COR-L47 (cell line): Measurements from ENCODE around the gene PIK3CD.
"Not testable (repeated sequence)": the region's sequence is repeated elsewhere in the genome, so short reads cannot be mapped to it uniquely, and the experiment has no call there.

Experiments
- DNase-seq: peaks from one replicate; lab custom pipeline; 2025; lab: John Stamatoyannopoulos, UW

The PIK3CD gene

DNA sequence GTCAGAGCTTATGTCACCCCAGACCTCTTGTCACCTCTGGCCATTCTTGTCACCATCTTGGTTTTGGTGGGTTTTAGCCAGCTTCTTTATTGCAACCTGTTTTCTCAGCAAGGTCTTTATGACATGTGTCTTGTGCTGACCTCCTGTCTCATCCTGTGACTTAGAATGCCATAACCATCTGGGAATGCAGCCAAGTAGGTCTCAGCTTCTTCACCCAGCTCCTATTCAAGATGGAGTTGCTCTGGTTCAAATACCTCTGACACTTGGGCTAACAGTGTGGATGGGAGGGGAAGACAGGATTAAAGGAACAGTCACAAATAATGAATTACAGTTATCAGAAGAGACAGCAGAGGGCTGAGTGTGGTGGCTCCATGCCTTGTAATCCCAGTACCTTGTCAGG is 30.5 kb upstream of the PIK3CD start:
- DNase-seq, result no peak

DNA sequence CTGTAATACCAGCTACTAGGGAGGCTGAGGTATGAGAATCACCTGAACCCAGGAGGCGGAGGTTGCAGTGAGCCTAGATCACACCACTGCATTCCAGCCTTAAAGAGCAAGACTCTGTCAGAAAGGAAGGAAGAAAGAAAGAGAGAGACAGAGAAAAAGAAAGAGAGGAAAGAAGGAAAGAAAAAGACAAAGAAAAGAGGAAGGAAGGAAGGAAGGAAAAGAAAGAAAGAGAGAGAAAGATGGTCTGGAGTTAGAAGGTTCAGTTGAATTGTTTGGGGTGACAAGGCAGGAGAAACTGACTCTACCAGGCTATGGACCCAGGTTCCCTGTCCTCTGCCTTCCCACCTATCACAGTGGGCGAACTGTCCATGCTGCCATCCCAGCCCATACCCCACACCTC is 27.4 kb upstream of the PIK3CD start:
- DNase-seq, result no peak

DNA sequence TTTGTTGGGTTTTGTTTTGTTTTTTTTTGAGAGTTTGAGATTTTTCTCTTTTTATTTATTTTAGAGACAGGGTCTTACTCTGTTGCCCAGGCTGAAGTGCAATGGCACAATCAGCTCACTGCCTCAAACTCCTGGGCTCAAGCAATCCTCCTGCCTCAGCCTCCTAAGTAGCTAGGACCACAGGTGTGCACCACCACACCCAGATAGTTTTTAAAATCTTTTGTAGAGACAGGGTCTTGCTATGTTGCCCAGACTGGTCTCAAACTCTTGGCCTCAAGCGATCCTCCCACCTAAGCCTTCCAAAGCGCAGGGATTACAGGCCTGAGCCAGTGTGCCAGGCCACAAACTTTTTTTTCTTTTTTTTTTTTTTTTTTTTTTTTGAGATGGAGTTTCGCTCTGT is 26.5 kb upstream of the PIK3CD start:
- DNase-seq, result not testable (repeated sequence)

DNA sequence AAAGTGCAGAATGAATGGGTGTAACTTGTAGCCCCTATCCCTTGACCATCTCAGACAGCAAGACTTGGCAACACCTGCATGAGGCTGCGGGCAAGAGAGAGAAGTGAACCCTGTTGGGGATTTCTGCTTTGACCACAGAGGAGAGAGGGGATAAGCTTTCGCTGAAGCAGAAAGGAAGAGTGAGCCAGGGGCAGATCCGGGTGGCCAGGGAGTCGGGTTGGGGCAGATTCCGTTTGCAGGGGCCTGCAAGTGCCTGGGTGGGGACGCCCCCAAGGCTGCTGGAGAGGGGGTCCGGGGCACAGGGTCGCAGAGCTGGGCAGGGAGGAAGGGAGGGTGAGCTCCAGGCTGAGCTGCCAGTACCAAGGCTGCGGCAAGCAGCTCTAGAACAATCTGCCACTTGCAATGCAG is 25.3 kb upstream of the PIK3CD start:
- no peak for DNase-seq

DNA sequence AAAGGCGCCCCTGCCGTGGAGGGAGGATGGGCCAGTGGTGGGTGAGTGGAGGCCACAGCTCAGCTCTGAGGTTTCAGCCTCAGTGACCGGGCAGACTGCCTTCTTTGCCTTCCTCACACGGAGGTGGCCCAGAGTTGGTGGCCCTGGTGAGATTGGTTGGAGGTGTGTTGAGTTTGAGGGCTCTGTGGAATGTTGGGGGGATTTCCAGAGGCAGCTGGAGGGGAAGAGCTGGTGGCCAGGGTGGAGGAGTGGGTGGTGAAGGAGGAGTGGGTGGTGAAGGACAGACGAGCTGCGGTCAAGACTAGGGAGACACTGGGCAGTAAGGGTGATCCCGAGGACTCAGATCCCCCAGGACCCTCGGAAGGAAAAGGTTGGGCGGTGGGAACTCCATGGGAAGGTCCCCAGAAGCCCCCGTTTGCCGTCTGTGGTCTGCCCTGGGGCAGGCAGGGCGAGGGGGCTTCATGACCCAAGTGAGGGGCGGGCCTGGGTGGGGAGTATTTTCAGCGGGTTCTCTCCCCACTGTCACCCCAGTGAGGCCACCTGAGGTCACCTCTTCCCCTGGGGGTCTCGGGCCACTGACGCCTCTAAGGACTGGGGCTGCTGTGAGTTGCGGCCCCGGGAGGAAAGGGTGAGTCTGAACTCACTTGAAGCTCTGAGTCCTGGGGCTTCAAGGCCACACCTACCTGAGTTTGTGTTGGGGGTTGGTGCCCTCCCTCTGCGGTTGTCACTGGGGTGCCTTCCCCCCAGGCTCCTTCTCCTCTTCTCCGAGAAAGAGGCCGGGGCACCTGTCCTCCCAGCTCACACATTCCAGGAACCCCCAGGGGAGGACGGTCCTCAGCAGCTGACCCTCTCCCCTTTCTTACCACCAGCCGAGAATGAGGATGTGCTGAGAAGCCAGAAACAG is 22.7 kb upstream of the PIK3CD start:
- no peak for DNase-seq

DNA sequence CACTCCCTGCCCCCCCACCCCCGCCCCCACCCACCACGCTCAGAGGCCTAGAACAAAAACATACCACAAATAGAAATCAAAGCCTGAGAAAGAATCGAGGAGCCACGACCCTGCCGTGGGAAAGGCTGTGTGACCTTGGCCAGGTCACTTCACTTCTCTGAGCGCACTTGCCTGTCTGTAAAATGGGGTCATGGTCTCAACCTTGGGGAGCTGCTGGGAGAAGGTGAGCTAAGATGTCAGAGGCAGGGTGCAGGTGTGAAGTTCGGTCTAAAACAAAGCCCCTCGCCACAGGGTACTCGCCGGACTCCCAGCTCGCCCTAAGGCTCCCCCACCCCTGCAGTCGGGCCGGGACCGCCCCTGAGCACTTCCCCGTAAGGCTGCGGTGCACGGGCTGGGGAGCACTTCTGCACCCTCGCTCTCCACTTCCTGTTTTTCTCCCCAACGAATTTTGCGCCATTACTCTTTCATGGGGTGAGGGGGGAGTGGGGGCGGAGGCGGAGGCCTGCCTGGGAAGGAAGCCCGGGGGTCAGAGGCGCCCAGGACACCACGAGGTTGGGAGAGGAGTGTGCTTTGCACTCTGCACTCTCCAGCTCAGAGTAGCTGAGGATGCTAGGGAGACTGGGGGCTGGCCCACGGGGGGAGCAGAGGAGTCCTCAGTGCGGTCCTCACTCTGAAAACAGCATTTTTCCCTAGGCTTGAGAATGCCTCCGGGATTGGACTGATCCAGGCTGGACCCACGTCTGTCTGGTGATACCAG is 21.9 kb upstream of the PIK3CD start:
- no peak for DNase-seq

DNA sequence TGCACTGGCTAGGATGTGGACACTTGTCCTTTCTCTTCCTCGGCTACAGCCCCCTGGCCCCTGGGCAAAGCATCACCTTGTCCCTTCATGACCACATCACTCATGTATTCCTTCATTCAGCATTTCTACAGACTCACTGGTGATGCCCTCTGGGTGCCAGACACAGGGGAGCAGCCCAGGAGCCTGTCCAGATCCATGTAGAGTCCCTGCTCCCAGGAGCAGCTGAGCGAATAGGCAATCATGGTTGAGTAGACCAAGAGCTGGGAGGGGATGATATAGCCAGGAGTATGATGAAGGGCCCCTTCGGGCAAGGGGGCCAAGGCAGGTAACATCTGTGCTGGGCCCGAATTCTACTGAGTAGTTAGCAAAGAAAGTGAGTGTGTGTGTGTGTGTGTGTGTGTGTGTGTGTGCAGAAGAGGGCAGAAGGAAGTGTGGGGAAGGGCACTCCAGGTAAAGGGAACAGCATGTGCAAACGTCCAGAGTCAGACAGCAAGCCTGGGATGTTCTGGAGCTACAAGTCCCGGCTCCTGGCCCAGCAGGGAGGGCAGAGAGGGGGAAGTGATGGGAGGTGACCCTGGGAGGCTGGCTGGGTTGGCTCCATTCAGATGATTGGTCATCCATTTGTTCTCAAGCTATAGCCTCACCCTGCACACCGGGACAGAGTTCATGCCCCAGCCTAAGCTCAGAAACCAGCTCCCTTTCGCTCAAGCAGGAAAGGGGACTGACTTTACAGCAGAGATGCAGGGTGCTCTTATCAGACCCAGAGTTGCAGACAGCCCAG is 21.0 kb upstream of the PIK3CD start:
- DNase-seq, result no peak

DNA sequence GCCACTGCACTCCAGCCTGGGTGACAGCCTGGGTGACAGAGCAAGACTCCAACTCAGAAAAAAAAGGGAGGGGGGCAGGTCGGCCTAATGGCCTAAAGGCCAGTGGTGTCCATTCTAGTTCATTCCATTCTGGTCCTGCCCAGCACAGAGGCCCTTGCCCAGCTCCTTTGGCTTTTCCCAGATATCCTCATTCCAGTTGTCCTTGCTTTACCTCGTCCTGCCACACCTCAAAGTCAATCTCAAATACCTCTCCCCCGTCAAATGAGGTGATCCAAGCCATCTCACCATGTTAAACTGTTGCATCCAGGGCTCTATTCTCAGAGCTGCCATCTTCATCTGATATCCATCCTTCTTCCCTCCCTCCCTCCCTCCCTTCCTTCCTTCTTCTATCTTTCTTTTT is 19.9 kb upstream of the PIK3CD start:
- DNase-seq, result no peak

DNA sequence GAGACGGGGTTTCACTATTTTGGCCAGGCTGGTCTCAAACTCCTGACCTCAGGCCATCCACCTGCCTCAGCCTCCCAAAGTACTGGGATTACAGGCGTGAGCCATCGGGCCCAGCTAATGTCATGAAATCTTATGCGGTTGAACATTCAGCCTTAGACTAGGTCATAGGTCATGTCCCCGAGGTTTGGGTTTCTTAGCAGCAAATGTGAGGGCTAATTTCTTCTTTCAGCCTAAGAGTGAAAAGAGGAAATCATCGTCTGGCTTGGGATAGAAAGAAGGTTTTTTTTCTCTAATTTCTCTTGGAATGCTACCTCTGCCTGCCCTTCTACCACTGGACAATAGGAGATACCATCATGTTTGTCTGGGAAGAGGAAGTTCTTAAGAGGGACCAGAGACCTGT is 18.0 kb upstream of the PIK3CD start:
- no peak for DNase-seq

DNA sequence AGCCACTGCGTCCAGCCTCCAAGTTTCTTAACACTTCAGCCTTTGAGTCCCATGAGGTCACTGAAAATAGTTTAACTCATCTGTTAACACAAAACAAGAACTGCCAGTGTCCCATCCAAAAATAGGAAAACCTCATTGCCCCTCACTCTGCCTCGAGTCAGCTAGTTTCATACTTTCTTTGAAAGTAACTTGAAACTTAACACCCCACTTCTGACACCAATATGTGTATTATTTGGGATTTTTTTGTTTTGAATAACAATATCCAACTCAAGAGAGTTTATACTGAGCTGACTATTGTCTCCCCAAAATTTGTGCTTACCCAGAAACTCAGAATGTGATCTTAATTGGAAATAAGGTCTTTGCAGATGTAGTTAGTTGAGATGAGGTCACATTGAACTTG is 16.9 kb upstream of the PIK3CD start:
- DNase-seq, result no peak

DNA sequence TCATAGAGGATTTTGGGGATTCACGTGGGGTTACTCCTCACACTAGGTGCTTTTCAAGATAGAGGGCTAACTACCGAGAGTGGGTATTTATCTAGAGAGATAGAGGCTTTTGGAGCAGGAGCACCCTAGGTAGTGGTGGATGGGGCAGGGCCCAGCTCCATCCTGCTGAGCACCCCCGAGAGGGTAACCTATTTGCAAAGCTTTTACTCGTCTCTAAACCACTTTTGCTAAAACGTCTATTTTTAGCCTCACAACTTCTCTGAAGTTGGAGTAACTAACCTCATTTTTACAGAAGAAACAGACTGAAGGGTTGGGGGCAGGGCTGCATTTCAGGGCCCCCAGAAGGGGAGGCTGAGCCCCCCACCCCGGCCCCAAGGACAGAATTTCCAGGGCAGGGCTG is 12.3 kb upstream of the PIK3CD start:
- DNase-seq, result no peak

DNA sequence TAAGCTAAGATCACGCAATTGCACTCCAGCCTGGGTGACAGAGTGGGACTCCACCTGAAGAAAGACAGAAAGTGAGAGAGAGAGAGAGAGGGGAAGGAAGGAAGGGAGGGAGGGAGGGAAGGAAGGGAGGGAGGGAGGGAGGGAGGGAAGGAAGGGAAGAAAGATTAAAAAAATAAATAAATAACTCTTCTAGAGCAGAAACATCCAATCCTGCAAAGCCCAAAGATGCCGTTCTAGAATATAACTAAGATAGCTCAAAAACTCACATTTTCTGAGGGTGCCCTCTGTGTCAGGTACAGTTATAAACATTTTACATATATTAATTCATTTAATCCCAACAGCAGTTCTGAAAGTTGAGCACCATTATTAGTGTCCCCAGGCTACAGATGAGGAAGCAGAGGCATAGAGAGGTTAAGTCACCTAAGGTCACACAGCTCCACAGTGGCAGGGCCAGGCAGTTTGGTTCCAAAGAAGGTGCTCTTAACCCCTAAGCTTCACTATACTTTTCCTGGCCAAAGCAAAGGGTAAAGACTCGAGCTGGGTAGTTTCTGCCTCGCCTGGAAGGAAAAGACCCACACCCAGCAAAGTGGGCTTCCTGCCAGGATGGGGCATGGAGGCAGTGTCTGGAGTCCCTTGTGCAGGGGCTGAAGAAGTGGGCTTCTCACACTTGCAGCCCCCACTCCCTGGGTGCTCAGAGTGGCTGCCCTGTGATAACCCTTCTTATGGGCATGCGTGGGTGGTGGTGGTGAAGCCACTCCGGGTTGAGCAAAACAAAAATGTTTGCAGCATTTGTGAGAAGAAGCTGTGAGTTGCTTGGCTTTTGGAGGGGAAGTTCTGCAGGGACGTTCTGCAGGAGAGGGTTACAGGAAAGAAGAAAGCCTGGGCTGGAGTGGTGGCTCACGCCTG is 7.9 kb upstream of the PIK3CD start:
- DNase-seq, result no peak

DNA sequence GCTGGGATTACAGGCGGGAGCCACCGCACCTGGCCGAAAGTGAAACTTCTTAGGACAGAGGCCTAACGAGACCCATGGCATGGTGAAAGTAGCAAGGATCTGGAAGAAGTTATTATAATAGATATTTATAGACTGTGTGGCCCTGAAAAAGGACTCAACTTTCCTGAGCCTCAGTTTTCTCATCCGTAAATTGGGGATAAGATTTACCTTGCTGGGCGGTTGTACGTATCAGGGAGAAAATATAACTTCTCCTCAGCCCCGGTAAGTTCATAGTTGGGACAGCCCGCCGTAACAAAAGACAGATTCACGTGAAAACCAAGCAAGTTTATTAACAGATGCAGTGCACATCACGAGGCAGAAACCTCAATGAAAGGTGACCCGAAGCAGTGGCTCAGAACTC is 5.5 kb upstream of the PIK3CD start:
- no peak for DNase-seq

DNA sequence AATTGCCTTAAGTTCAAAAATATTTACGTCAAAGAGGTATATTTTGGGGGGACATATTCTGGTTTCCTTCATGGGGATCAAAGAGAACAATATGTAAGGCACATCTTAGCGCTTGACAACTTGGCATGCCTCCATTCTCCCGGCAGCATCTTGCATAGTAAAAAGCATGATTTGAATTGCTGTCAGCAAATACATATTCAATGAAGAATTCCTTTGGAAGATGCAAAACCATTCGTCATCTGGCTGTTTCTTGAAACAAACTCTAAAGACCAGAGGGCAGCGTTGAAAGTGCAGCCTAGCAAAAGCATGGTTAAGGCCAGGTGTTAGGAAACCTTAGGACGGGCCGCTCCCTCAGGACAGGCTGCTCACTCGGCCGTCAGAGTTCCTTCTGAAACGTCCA is 3.4 kb upstream of the PIK3CD start:
- DNase-seq, result no peak

DNA sequence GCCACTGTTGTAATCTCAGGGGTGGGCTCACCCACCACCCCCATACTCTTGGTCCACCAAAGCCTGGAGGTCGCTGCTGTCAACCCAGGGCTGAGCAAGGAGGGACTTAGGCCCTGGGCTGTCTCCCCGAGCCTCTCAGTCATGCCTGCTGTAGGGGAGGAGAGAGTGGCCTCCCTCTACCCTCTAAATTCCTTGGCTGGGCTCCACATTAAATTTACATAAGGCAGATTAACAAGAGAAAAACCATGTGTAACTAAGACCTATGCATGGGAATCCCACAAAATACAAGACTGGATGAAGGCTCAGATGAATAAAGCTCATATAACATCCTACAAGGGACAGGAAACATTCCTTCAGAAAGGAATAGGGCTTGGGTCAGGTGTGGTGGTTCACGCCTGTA is 1.8 kb upstream of the PIK3CD start:
- no peak for DNase-seq

DNA sequence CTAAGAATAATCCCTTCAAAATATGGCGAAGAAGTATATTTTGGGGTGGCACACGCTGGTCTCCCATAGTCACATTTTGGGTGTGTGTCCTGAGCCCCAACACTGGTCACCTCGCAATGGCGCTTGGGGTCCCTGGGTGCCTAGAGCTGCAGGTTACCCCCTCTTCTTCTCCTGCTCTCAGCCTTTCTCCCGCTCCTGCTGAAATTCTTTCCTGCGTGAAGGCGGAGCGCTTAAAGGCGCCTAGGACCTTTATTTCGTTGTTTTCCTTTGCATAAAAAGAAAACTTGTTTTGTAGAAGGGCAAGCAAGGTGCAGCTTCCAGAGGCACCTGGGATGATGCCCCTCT is 339 bp upstream of the PIK3CD start:
- DNase-seq, result no peak

DNA sequence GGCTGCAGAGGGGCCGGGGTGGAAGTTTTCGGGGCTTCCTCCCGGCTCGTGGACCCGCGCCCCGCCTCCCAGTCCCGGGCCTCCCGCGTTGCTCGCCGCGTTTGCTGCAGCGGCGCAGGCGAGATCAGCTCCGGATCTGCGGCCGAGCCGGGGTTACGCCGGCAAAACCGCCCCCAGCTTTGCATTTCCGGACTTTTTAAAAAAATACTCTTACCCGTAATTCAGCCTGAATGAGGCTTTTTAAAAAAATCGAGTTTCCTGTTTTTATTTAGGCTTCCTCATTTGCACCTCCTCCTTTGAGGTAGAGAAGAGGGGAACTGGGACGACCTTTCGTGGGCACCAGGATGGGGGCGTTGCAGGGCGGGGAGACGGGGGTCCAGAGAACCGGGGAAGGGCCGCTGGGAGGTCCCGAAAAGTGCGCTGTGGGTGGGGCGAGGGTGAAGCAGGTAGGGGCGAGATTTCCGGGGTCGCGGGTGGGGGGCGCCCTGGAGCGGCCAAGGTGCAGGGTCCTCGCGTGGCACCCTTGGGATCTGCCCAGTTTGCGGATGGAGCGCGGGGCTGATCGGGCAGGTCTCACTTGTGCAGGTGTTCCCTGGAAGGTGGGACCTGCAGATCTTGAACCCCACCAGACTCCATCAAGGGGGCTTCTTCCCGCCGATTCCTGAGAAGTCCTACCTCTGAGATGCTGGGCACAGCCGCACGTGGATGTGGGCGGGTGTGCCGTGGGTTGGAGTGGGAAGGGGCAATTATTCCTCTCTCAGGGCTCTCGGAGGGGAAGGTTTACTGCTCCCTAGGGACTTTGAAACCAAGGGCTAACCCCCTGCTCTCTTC is 1.1 kb downstream of the PIK3CD start:
- DNase-seq, result no peak

DNA sequence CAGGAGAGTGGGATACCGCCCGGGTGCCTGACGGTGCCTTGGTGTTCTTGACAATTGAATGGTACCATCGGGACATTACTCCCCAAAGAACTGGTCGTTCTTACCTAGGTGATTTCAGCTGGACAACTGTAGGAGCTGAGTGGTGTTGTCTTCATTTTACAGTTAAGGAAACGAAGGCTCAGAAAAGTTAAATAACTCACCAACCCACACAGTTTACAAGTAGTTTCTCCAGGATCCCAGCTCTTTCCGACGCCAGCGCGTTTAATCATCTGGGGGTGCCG is 1.6 kb downstream of the PIK3CD start:
- DNase-seq, result no peak

DNA sequence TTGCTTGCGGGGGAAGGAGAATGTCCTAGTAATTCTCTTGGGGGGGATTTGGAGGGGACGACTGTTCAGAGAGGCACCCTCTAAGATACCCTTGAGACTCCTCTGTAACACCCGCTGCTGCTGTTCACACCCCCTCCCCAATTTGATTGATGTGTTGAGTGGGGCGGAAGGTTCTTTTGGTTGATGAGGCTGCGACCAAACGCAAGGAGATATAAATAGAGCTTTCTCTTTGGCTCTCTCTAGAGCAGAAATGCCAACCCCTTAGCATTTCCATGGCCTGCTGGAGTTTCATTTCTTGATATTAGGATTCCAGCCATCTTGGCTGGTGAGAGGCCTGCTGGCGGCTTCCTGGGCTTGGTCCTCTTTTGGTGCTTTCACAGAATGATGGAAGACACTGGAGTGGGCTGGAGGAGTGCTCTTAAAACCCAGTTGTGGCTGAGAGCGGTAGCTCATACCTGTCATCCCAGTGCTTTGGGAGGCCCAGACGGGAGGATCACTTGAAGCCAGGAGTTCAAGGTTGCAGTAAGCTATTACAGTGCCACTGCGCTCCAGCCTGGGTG is 2.0 kb downstream of the PIK3CD start:
- no peak for DNase-seq

DNA sequence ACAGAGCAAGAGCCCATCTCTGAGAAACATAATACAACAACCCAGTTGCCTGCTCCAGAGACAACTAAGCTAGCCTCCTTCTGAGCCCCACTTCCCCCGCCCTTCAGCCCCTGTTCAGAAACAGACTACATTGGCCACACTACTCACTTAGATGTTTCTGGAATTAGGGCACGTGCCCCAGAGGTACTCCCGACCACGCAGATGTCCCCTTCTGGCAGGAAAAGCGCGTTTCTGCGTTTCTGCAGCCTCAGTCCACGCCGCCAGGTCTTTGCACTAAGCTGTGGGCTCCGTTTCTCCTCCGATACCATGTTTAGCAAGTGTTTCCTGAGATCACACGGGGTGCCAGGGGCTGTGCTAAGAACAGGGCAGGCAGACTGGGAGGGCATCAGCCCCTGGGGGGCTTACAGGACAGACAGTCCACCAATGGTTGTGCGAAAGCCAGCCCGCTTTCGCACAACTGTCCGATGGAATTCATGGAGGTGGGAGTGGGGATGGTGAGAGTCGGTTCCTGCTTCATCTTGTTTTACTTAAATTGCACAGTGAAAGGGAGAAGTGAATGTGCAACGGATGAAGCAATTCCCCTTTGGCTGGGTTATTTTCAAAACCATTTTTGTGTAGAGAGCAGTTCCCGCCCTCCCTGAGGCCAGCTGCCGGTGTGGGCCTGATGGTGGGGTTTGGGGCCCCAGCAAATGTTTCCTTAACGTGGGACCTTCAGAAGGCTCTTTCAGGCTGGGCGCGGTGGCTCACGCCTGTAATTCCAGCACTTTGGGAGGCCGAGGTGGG is 2.7 kb downstream of the PIK3CD start:
- no peak for DNase-seq
